GM23338 (cell line): ENCODE measurements around the gene UCKL1. TPM values are rescaled to one million over a fixed set of nuclear protein-coding genes. Genes with fewer than 3 reads are reported as not detected.

Source experiments
- EZH2 ChIP-seq: fragments of 200-600 bp; sonication (generic); IDR thresholded peaks from one replicate; pipeline ENCODE4 v1.8.0; 2017; ENCODE audit warnings: antibody characterized with exemption, mild to moderate bottlenecking, low read depth; ENCODE audit not compliant: unreplicated experiment
- EZH2phosphoT487 ChIP-seq: fragments of 200-600 bp; sonication (generic); IDR thresholded peaks from one replicate; pipeline ENCODE4 v1.8.1; 2018; ENCODE audit warnings: antibody characterized with exemption; ENCODE audit not compliant: unreplicated experiment
- JUNB ChIP-seq: IDR thresholded peaks from one replicate; pipeline ENCODE4 v1.6.1; 2016; ENCODE audit warnings: antibody characterized with exemption; ENCODE audit not compliant: unreplicated experiment
- NANOG ChIP-seq: IDR thresholded peaks from 2 replicates; pipeline ENCODE4 v1.6.1; 2016; ENCODE audit warnings: antibody characterized with exemption, borderline replicate concordance
- POLR2AphosphoS5 ChIP-seq: IDR thresholded peaks from 2 replicates; pipeline ENCODE4 v1.6.1; 2016; ENCODE audit warnings: antibody characterized with exemption, low read depth
- STAT1 ChIP-seq: IDR thresholded peaks from one replicate; pipeline ENCODE4 v1.6.1; 2016; ENCODE audit warnings: antibody characterized with exemption; ENCODE audit not compliant: unreplicated experiment
- ZNF331 ChIP-seq: fragments of 250-450 bp; sonication (Bioruptor Pico); IDR thresholded peaks from 2 replicates; pipeline ENCODE4 v1.5.0; 2020; ENCODE audit warnings: low read depth, mild to moderate bottlenecking, moderate library complexity
- polyA plus RNA-seq: library from polyadenylated mRNA; unstranded; fragments of >200 nt; fragmentation: Nextera tagmentation; extraction: Ambion mirVana; gene quantifications from 2 replicates; pipeline ENCODE4 v1.2.1, GENCODE V29; 2016
- total RNA-seq: library from RNA; depleted of rRNA; stranded (reverse); fragments of >200 nt; shearing (Covaris generic); gene quantifications from 2 replicates; pipeline ENCODE4 v1.2.3, GENCODE V29; 2014
- TF ChIP-seq, protein P1 (sequence below): fragments of 250-450 bp; sonication (Bioruptor Pico); IDR thresholded peaks from 2 replicates; pipeline ENCODE4 v1.5.0; 2020; ENCODE audit warnings: mild to moderate bottlenecking, moderate library complexity
- TF ChIP-seq, protein P2 (sequence below): IDR thresholded peaks from 2 replicates; pipeline ENCODE4 v1.6.1; 2016; ENCODE audit warnings: antibody characterized with exemption

Gene UCKL1
- total and polyA plus RNA-seq, 2 experiments from 2014 or later = 56.8 to 82.5 TPM

DNA sequence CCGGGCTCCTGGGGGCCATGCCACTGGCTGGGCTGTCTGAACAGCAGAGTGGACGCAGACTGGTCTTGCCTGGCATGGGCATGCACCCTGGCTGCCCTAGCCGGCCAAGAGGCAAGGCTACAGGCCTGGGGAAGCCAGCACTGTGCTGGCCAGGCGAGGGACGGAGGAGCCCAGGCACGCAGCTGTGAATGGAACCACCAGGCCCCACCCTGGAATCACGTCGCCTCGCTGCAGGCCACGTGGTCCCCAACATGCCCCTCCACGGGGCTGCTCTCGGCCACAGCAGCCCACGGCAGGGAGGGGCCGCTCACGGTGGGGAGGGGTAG, 4.0 kb downstream of the UCKL1 start (continued):
- TF ChIP-seq, protein P1, sequence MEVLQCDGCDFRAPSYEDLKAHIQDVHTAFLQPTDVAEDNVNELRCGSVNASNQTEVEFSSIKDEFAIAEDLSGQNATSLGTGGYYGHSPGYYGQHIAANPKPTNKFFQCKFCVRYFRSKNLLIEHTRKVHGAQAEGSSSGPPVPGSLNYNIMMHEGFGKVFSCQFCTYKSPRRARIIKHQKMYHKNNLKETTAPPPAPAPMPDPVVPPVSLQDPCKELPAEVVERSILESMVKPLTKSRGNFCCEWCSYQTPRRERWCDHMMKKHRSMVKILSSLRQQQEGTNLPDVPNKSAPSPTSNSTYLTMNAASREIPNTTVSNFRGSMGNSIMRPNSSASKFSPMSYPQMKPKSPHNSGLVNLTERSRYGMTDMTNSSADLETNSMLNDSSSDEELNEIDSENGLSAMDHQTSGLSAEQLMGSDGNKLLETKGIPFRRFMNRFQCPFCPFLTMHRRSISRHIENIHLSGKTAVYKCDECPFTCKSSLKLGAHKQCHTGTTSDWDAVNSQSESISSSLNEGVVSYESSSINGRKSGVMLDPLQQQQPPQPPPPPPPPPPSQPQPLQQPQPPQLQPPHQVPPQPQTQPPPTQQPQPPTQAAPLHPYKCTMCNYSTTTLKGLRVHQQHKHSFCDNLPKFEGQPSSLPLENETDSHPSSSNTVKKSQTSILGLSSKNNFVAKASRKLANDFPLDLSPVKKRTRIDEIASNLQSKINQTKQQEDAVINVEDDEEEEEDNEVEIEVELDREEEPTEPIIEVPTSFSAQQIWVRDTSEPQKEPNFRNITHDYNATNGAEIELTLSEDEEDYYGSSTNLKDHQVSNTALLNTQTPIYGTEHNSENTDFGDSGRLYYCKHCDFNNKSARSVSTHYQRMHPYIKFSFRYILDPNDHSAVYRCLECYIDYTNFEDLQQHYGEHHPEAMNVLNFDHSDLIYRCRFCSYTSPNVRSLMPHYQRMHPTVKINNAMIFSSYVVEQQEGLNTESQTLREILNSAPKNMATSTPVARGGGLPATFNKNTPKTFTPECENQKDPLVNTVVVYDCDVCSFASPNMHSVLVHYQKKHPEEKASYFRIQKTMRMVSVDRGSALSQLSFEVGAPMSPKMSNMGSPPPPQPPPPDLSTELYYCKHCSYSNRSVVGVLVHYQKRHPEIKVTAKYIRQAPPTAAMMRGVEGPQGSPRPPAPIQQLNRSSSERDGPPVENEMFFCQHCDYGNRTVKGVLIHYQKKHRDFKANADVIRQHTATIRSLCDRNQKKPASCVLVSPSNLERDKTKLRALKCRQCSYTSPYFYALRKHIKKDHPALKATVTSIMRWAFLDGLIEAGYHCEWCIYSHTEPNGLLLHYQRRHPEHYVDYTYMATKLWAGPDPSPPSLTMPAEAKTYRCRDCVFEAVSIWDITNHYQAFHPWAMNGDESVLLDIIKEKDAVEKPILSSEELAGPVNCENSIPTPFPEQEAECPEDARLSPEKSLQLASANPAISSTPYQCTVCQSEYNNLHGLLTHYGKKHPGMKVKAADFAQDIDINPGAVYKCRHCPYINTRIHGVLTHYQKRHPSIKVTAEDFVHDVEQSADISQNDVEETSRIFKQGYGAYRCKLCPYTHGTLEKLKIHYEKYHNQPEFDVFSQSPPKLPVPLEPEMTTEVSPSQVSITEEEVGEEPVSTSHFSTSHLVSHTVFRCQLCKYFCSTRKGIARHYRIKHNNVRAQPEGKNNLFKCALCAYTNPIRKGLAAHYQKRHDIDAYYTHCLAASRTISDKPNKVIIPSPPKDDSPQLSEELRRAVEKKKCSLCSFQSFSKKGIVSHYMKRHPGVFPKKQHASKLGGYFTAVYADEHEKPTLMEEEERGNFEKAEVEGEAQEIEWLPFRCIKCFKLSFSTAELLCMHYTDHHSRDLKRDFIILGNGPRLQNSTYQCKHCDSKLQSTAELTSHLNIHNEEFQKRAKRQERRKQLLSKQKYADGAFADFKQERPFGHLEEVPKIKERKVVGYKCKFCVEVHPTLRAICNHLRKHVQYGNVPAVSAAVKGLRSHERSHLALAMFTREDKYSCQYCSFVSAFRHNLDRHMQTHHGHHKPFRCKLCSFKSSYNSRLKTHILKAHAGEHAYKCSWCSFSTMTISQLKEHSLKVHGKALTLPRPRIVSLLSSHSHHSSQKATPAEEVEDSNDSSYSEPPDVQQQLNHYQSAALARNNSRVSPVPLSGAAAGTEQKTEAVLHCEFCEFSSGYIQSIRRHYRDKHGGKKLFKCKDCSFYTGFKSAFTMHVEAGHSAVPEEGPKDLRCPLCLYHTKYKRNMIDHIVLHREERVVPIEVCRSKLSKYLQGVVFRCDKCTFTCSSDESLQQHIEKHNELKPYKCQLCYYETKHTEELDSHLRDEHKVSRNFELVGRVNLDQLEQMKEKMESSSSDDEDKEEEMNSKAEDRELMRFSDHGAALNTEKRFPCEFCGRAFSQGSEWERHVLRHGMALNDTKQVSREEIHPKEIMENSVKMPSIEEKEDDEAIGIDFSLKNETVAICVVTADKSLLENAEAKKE (CRISPR knock-in tag) = no peak
- TF ChIP-seq NANOG = no peak
- no peak for TF ChIP-seq POLR2AphosphoS5
- no peak for TF ChIP-seq EZH2
- TF ChIP-seq ZNF331 (CRISPR knock-in tag) = no peak
- TF ChIP-seq JUNB = no peak
- TF ChIP-seq, protein P2, sequence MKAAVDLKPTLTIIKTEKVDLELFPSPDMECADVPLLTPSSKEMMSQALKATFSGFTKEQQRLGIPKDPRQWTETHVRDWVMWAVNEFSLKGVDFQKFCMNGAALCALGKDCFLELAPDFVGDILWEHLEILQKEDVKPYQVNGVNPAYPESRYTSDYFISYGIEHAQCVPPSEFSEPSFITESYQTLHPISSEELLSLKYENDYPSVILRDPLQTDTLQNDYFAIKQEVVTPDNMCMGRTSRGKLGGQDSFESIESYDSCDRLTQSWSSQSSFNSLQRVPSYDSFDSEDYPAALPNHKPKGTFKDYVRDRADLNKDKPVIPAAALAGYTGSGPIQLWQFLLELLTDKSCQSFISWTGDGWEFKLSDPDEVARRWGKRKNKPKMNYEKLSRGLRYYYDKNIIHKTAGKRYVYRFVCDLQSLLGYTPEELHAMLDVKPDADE = no peak
- TF ChIP-seq STAT1 = no peak
- TF ChIP-seq EZH2phosphoT487 = no peak
